ENCODE data around the gene SORCS2.
A peak's percentile ranks its signal among the peaks of the same experiment; 100 is the strongest.

DNA sequence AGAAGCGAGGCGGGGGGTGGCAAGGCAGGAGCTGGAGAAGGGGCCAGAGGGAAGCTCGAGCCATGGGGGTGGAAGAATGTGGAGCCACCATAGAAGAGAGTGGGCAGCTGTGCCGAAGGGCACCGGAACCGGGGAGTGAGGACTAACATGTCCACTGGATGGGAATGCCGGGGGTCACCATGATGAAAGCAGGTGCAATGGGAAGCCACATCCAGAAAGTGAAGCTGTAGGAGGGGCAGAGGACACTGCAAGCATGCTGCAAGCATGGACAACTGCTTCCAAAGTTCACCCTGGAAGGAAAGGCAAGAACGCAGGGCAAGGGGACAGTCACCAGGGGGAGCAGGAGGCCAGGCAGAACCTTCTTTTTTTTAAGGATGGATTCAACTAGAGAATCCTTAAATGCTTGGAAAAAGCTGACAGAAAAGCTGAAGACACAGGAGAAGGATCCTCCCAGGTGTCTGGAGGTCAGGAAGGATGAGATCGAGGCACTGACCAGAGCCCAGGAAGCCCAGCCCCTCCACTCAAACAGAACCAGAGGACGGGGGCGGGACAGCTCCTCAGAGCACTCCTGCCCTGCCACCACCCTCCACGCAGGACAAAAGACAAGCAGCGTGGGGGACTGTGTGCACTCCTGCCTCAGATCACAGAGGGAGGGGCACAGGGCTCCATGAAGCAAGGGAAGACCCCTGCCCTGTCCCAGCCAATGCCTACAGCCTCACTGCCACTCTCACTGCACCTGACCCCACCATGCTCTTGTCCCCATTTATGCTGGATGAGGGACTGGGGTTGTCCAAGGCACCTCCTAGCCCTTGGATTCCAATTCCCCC, 578.1 kb downstream of the SORCS2 start:
- no peak for TF ChIP-seq POLR2A (IDR thresholded peaks at IDR 0.05)
- TF ChIP-seq, protein P1, sequence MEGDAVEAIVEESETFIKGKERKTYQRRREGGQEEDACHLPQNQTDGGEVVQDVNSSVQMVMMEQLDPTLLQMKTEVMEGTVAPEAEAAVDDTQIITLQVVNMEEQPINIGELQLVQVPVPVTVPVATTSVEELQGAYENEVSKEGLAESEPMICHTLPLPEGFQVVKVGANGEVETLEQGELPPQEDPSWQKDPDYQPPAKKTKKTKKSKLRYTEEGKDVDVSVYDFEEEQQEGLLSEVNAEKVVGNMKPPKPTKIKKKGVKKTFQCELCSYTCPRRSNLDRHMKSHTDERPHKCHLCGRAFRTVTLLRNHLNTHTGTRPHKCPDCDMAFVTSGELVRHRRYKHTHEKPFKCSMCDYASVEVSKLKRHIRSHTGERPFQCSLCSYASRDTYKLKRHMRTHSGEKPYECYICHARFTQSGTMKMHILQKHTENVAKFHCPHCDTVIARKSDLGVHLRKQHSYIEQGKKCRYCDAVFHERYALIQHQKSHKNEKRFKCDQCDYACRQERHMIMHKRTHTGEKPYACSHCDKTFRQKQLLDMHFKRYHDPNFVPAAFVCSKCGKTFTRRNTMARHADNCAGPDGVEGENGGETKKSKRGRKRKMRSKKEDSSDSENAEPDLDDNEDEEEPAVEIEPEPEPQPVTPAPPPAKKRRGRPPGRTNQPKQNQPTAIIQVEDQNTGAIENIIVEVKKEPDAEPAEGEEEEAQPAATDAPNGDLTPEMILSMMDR (IDR thresholded peaks at IDR 0.05), result peak in 4 of 6 experiments; percentile 27 to 48 (median 44)

Measured in Peyer's patch (tissue), 4 donors.